ENCODE results near the gene RNF145.

- TF ChIP-seq FOXM1 (IDR thresholded peaks at IDR 0.05; ENCODE audit: borderline replicate concordance) (no peak), SUZ12 (IDR thresholded peaks at IDR 0.05) (no peak), CTBP1 (IDR thresholded peaks at IDR 0.05; ENCODE audit: borderline replicate concordance) (no peak), SP1 (IDR thresholded peaks at IDR 0.05) (no peak)
Measured at GRCh38 chr5:159152876-159153275, 56.5 kb downstream of the RNF145 start.

Measured in HEK293T (cell line).